ENCODE measurements around the gene KDELR1. TPM values are rescaled to one million over a fixed set of nuclear protein-coding genes. Genes with fewer than 3 reads are reported as not detected.

Gene KDELR1
- total and polyA plus RNA-seq, 2 of the 13 experiments (the other 11 are each of a cell fraction or from before 2014, with no cell fraction given) = 134 to 185 TPM

- in situ Hi-C loops (cut with HindIII; ENCODE audit: extremely low pct_ligation_motif_present, low pct_unique_long_range_greater_than_20kb) (no loop called here), intact Hi-C loops (cut with micrococcal nuclease; ENCODE audit: unreplicated experiment) (no loop called here)
- Histone ChIP-seq H3K4me3 (replicated peaks in 1 of 3; ENCODE audit: insufficient read depth in 1 of 3, low read depth in 2 of 3, low read length in 3 of 3) (no peak overlapping the region), H2AFZ (ENCODE audit: low read length) (no peak overlapping the region), H3K27me3 (ENCODE audit: control insufficient read depth in 1 of 2, insufficient read depth in 2 of 2, low read length in 2 of 2) (no peaks in the 10 kb centered on the region), H3K9me3 (ENCODE audit: low read length) (no peaks in the 10 kb centered on the region), H3K9ac (ENCODE audit: insufficient read depth, low read depth, low read length) (no peak overlapping the region), H3K79me2 (ENCODE audit: insufficient read depth, low read length) (no peaks in the 10 kb centered on the region), H4K20me1 (ENCODE audit: insufficient read depth, low read length) (no peaks in the 10 kb centered on the region), H3K4me2 (ENCODE audit: low read depth, low read length) (no peak overlapping the region), H3K36me3 (replicated peaks in 1 of 2; ENCODE audit: control insufficient read depth in 1 of 2, insufficient read depth in 2 of 2, low read length in 2 of 2) (peaks cover 1 to 17% of the 10 kb centered on the region in 2 experiments; a peak in 4 of 5 replicates), H3K4me1 (ENCODE audit: insufficient read depth, low read length) (no peaks in the 10 kb centered on the region), H3K27ac (ENCODE audit: extremely low read length, insufficient read depth, low read length) (no peak overlapping the region)
- BruUV-seq (replicated peaks) = no TSS peak
- no peak for TF ChIP-seq MEIS2 (CRISPR knock-in tag; IDR thresholded peaks at IDR 0.05)
- TF ChIP-seq DNMT1 (CRISPR knock-in tag; IDR thresholded peaks at IDR 0.05) = no peak
- TF ChIP-seq ZNF709 (CRISPR knock-in tag; IDR thresholded peaks at IDR 0.05) = no peak
- TF ChIP-seq HMG20A (CRISPR knock-in tag; IDR thresholded peaks at IDR 0.05; ENCODE audit: borderline replicate concordance) = no peak
- no peak for TF ChIP-seq PHF5A (CRISPR knock-in tag; IDR thresholded peaks at IDR 0.05; ENCODE audit: low read depth, unreplicated experiment)
- TF ChIP-seq, protein P1, sequence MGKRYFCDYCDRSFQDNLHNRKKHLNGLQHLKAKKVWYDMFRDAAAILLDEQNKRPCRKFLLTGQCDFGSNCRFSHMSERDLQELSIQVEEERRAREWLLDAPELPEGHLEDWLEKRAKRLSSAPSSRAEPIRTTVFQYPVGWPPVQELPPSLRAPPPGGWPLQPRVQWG (CRISPR knock-in tag; IDR thresholded peaks at IDR 0.05; ENCODE audit: borderline replicate concordance, low read depth) = no peak
- no peak for TF ChIP-seq TERF1 (CRISPR knock-in tag; IDR thresholded peaks at IDR 0.05)
- TF ChIP-seq SMAD9 (CRISPR knock-in tag; IDR thresholded peaks at IDR 0.05) = no peak
- TF ChIP-seq GZF1 (CRISPR knock-in tag; IDR thresholded peaks at IDR 0.05) = no peak
- TF ChIP-seq ETV5 (CRISPR knock-in tag; IDR thresholded peaks at IDR 0.05; ENCODE audit: borderline replicate concordance) = no peak
- no peak for TF ChIP-seq CHD2 (IDR thresholded peaks at IDR 0.05; ENCODE audit: low read depth, low read length)
- TF ChIP-seq ZNF800 (CRISPR knock-in tag; IDR thresholded peaks at IDR 0.05) = no peak
- TF ChIP-seq MAFK (conservative IDR thresholded peaks at IDR 0.05 in 1 of 2, IDR thresholded peaks at IDR 0.05 in 1 of 2; ENCODE audit: low read length in 2 of 2) = no peak
- TF ChIP-seq ZNF773 (CRISPR knock-in tag; IDR thresholded peaks at IDR 0.05; ENCODE audit: borderline replicate concordance) = no peak
- no peak for FAIRE-seq
- CTCF ChIA-PET (ENCODE audit: low intra/inter-chr PET ratio, low total read pairs) = no interaction called here
- no peak for DNase-seq (ENCODE audit: low spot score)
- no peak for ATAC-seq
- POLR2A ChIA-PET = no interaction called here
- whole genome bisulfite sequencing (ENCODE audit: low lambda C conversion rate) = 97% methylated on average over 7 of the region's 11 CpGs
Observed at GRCh38 chr19:48340995-48341394, 50.4 kb downstream of the KDELR1 start.

Measured in HepG2 (cell line).